ENCODE measurements around the gene CEBPB.
"Not testable (repeated sequence)": the region's sequence is repeated elsewhere in the genome, so short reads cannot be mapped to it uniquely, and the experiment has no call there.

CEBPB gene

DNA sequence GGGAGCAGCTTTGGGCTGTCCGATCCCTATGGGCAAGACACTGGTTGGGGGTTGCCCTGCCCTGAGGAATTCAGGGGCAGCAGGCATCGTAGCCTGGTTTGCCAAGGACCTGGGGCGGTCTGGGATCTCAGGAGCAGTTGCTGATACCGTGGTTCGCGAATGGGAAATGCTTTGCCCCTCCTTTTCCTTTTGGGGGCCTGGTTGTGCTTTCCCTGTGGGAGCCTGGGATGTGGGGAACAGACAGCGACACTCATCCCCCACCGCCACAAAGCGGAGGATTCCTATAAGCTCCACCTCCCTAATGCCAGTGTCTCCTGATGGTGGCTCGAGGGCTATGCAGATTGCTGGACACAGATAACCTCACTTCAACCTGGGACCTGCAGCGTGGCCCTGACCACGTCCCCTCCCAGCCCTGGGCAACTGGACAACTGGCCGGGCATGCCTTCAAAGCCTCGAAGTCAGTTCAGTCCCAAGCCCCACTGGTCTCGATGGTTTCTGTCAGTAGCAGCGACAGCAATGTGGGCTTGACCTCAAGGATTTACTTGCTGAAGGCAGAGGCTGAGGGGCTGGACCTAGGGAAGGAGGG lies 3.3 kb downstream of the CEBPB start:
- no peak for DNase-seq

GRCh38 chr20:50194422-50194830 lies 3.8 kb downstream of the CEBPB start:
- DNase-seq, result no peak

DNA sequence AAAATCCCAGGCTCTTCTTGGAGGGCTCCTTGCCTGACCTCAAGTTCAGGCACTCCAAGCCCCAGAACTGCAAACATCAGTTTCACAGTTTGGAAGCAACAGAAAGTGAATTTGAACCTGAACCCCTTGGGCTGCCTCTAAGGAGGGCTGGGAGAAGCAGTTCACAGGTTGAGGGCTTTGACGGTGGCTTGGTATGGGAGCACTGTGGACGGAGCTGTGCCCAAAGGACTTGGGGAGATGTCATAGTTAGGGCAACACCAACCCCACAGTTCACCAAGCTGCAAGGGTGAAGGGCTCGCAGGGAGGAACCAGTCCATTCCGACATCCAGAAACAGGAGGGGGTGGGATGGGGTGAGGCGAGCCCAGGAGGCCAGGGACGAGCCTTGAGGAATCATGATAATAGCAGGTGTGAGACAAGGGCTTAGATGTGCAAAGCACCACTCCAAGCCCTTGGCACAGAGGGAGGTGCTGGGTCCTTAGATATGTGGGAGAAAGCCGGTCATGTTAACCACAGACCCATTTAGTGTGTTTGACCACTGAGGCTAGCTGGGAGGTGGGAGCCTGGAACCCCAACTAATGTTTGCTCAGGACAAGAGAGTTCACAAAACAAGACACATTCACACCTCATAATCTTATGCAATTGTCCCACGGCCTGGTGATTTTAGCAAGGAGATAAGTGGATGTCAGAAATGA lies 4.3 kb downstream of the CEBPB start:
- no peak for DNase-seq

DNA sequence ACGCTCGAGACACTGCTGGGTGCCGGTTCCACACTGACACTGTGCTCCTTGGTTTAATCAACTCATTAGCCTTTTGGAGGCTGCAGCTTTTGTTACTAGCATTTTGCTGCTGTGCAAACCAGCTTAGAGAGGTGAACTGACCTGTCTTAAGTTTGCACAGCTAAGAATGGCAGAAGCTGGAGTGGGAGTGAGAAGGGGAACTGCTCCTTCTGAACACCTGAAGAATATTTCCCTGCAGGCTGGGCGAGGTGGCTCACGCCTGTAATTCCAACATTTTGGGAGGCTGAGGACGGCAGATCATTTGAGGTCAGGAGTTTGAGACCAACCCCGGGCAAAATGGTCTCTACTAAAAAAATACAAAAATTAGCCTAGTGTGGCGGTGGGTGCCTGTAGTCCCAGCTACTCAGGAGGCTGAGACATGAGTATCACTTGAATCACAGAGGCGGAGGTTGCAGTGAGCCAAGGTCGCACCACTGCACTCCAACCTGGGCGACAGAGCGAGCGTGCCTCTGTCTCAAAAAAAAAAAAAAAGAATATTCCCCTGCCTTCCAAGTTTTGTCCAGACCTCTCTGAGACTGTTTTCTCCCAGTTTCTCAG lies 5.0 kb downstream of the CEBPB start:
- no peak for DNase-seq

DNA sequence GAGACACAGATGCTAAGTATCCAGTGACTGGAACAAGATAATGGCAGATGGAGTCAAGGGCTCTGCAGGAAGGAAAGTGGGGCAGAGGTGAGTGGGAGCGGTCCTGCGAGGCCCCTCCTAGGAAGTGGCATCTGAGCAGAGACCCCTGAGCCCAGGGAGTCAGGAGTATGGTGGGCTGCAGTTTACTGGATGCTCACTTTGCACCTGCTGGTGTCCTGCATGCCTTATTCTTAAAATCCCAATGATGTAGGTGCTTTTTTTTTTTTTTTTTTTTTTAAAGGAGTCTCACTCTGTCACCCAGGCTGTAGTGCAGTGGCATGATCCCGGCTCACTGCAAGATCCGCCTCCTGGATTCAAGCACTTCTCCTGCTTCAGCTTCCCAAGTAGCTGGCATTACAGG lies 5.6 kb downstream of the CEBPB start:
- no peak for DNase-seq

DNA sequence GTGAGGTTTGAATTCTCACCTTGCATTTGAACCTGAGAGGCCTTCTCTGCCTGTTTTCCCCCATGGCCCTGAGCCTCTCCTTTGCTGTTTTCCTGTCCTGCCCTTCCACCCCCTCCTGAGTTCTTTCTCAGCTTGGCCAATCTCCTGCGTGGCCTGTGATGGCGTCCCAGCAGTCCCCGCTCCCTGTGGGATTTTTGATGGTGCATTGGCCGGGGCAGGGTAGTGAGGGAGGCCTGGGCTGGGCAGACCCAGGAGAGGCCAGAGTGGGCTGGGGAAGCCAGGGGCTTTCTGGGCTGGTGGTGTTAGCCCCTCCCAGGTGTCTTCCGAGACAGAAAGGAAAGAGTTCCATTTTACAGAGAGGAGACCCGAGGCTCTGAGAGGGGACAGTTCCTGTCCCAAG lies 6.3 kb downstream of the CEBPB start:
- DNase-seq, result no peak

GRCh38 chr20:50197463-50198179 lies 7.0 kb downstream of the CEBPB start:
- no peak for DNase-seq

- no peak for DNase-seq
These were observed 7.6 kb downstream of the CEBPB start for GRCh38 chr20:50198180-50198666.

- DNase-seq, result no peak
These were observed 8.1 kb downstream of the CEBPB start for GRCh38 chr20:50198716-50199115.

DNA sequence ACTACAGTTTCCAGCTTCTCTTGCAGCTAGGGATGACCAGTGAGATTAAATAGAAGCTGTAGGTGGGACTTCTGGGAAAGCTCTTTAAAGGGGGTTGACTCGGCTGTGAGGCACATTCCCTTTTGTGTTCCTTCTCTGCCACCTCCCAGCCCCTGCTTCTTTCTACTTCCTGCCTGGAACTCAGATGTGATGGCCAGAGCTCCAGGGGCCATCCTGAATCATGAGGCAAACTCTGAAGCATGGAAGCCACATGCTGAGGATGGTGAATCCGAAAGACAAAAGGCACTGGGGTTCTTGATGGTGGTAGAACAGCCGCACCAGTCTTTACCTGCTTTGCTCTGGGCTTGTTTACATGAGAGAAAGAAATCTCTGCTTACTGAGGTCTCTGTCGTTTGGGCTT lies 9.1 kb downstream of the CEBPB start:
- DNase-seq, result no peak

DNA sequence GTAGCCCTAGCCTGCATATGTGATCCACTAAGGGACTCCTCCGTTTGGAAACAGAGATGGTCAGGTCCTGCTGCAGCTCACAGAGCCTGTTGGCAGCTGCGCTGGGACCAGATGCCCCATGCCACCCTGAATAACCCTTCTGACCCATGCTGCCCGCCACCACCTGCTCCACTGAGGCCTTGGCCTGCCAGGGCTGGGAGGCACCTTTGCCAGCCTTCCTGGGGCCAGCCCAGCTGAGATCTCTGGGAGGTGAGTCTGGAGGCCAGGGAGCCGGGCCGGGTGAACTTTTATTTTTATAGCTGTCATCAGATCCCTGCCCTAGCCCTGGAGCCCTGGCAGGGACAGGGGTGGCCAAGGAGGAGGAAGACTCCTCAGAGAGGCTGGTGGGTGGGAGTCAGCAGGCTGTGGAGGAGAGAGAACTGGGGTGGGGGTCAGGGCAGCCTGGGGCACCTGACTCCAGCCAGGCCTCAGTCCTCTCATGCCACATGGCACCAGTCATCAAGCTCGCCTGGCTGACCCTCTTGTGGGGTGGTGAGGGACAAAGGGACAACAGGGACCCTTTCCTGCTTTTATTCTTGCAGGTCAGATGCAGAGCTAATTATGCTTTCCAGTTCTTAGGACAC lies 10.0 kb downstream of the CEBPB start:
- no peak for DNase-seq

- DNase-seq, result not testable (repeated sequence)
These were observed 11.1 kb downstream of the CEBPB start for GRCh38 chr20:50201710-50202109.

- no peak for DNase-seq
These were observed 12.0 kb downstream of the CEBPB start for GRCh38 chr20:50202677-50203076.

DNA sequence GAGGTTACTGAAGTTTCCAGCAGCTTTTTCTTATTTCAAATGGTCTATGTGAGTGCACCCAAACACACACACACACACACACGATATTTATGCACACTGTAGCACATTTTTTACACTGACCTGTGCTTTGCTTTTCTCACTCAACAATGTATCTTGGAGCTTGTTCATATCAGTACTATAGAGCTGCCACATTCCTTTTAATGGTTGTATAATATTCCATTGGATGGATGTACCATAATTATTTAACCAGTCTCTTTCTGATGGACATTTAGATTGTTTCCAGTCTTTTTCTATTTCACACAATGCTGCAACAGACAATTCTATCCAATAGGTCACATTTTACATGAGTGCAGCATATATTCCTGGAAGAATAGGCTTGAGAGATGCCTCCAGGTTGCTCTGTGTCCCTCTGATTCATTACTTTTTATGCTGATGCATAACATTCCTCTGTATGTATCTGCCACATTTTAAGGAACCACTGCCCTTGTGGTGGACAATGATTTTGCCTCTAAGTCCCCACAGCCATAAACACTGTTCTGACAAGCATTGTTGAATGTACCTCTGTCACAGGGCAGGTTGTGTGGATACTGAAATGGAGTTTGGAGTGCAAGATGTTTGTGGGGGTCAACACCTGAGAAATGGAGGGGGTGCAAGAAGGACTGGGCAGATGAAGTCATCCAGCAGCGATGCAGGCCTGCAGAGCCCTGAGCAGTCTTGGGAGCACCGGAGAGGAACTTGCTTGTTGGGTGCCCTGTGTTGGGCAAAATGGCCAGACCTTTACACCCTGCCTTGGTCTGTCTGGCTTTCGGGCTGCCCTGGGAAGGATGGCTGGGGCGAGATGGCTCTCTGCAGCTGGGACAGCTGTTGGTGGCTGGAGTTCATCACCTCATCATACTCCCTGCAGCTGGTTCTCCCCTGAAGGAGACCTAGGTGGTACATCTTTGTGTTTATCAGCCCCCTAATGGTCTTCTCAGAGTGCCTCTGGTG lies 13.6 kb downstream of the CEBPB start:
- no peak for DNase-seq

DNA sequence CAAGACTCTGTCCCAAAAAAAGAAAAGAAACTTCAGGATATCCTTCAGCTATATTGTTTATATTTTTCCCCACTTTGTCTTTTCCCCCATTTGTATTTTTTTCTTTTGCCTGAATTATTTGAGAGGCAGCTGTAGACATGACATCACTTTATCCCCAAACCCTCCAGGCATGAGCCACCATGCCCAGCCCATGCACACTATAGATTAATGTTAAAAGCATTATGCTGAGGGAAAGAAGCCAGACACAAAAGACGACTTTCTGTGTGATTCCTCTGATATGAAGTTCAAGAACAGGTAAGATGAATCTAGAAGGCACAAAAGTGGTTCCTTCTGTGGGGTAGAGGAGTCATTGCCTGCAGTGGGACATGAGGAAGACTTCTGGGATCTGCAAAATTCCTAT lies 16.4 kb downstream of the CEBPB start:
- DNase-seq, result no peak

- no peak for DNase-seq
These were observed 17.5 kb downstream of the CEBPB start for GRCh38 chr20:50208085-50208491.

GRCh38 chr20:50208815-50209214 lies 18.2 kb downstream of the CEBPB start:
- DNase-seq, result not testable (repeated sequence)

DNA sequence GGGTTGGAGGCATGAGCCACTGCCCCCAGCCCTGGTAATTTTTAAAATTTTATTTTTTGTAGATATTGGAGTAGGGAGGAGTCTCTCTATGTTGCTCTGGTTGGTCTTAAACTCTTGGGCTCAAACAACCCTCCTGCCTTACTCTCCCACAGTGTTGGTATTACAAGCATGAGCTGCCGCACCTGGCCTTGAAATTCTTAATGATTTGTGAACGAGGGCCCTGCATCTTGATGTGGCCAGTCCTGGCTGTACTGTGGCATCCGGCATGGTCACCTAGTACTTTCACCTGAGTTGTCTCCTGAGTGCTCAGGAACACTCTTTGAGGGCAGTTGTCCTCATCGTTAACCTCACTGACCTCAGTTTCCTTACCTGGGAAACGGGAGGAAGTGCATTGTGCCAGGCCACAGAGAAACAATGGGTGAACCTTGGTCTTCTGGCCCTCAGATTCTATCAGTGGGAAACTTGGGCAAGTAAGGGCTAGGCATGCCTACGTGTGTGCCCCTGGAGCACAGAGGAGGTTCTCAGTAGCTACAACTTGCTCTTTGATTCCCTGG lies 19.5 kb downstream of the CEBPB start:
- DNase-seq, result no peak

- DNase-seq, result no peak
These were observed 20.5 kb downstream of the CEBPB start for GRCh38 chr20:50211091-50211490.

GRCh38 chr20:50213531-50214106 lies 23.0 kb downstream of the CEBPB start:
- DNase-seq, result no peak
